Dedifferentiated amniotic fluid mesenchymal stem cell (primary cell): Measurements from ENCODE around the gene CORO2B.

Source experiments
- DNase-seq: peaks from one replicate; pipeline ENCODE4 v3.0.0-alpha.2; 2016; ENCODE audit errors: extremely low spot score

Gene CORO2B

GRCh38 chr15:68697711-68698690 lies 119.2 kb downstream of the CORO2B start:
- DNase-seq: no peak

GRCh38 chr15:68698708-68699107 lies 119.9 kb downstream of the CORO2B start:
- no peak for DNase-seq

GRCh38 chr15:68699124-68699880 lies 120.5 kb downstream of the CORO2B start:
- DNase-seq: no peak

- no peak for DNase-seq
Observed at GRCh38 chr15:68699881-68700454, 121.2 kb downstream of the CORO2B start.

- DNase-seq: no peak
Observed at GRCh38 chr15:68700455-68701123, 121.8 kb downstream of the CORO2B start.

GRCh38 chr15:68701886-68702285 lies 123.1 kb downstream of the CORO2B start:
- no peak for DNase-seq

- no peak for DNase-seq
Observed at GRCh38 chr15:68704496-68705021, 125.8 kb downstream of the CORO2B start.

GRCh38 chr15:68706256-68706655 lies 127.5 kb downstream of the CORO2B start:
- no peak for DNase-seq

GRCh38 chr15:68706931-68707330 lies 128.1 kb downstream of the CORO2B start:
- no peak for DNase-seq

- DNase-seq: no peak
Observed at GRCh38 chr15:68707386-68707785, 128.6 kb downstream of the CORO2B start.

- DNase-seq: no peak
Observed at GRCh38 chr15:68709876-68710275, 131.1 kb downstream of the CORO2B start.

- no peak for DNase-seq
Observed at GRCh38 chr15:68710536-68710935, 131.7 kb downstream of the CORO2B start.

- DNase-seq: no peak
Observed at GRCh38 chr15:68711406-68711805, 132.6 kb downstream of the CORO2B start.

- no peak for DNase-seq
Observed at GRCh38 chr15:68712886-68713285, 134.1 kb downstream of the CORO2B start.

GRCh38 chr15:68713874-68714273 lies 135.1 kb downstream of the CORO2B start:
- DNase-seq: no peak

GRCh38 chr15:68715111-68715510 lies 136.3 kb downstream of the CORO2B start:
- DNase-seq: no peak

GRCh38 chr15:68717951-68718350 lies 139.2 kb downstream of the CORO2B start:
- DNase-seq: no peak

- no peak for DNase-seq
Observed at GRCh38 chr15:68718468-68718867, 139.7 kb downstream of the CORO2B start.

- no peak for DNase-seq
Observed at GRCh38 chr15:68719051-68719450, 140.3 kb downstream of the CORO2B start.

- no peak for DNase-seq
Observed at GRCh38 chr15:68719672-68720071, 140.9 kb downstream of the CORO2B start.

- DNase-seq: no peak
Observed at GRCh38 chr15:68721886-68722285, 143.1 kb downstream of the CORO2B start.

- DNase-seq: no peak
Observed at GRCh38 chr15:68725736-68726135, 146.9 kb downstream of the CORO2B start.
